ENCODE measurements around the gene LAMB2.

GRCh38 chr3:49111347-49111746 lies 21.5 kb downstream of the LAMB2 start:
- TF ChIP-seq CTCF (IDR thresholded peaks at IDR 0.05) (no peak), EZH2 (IDR thresholded peaks at IDR 0.05; ENCODE audit: borderline replicate concordance, insufficient read depth, low read depth, low read length, poor library complexity, severe bottlenecking) (no peak)

Measured in B cell (primary cell).